Stimulated activated CD4-positive, alpha-beta T cell treated with anti-CD3 and anti-CD28 coated beads, Interleukin-1b, Interleukin-23, amount 100 ng/mL, for 4 hours (primary cell): ENCODE data around the gene KCNJ8.

Source experiments
- DNase-seq, 2 donors: peaks; one replicate each; pipeline ENCODE4 v3.0.0-alpha.2; 2020; ENCODE audit warnings: low read depth in 2 of 2

KCNJ8 gene

DNA sequence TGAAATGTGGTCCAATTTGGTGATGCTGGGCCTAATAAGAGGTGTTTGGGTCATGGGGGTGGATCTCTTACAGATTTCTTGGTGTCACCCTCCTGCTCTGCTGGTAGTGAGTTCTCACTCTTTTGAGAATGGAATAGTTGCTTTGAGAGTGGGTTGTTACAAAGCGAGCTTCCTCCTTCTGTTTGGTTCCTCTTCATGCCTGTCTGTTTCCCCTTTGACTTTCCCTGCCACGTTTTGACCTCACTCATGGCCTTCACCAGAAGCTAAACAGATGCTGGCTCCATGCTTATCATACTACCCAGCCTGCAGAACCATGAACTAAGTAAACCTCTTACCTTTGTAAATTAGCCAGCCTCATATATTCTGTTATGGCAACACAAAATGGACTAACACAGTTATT is 59.1 kb downstream of the KCNJ8 start:
- DNase-seq = no peak
